Activated CD4-positive, alpha-beta T cell treated with anti-CD3 and anti-CD28 coated beads, Interleukin-2, Interleukin-4, amounts not matched to agents 100 ng/mL and 50 ng/mL, durations not matched to agents 16 hours and 8 hours (primary cell): ENCODE measurements around the gene PBX1.

ENCODE experiments used
- DNase-seq: peaks from one replicate; pipeline ENCODE4 v3.0.0-alpha.2; 2020; ENCODE audit warnings: low spot score

PBX1 gene

DNA sequence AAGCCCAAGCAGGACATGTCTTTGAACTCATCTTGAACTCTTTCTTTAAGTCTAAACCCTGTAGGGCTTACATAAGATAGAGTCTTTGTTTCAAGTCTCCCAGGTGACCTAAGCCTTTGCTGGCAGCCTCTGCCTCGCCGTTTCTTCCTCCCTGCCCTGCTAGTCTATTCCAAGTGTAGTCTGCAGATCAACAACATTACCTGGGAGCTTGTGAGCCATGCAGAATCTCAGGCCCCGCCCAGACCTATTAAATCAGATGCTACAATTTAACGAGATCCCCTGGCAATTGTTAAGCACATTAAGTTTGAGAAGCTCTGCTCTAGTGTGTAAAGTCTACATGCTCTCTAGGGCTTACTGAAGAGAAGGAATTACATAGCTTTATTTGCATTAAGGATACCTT is 271.6 kb downstream of the PBX1 start:
- DNase-seq = no peak

- no peak for DNase-seq
Observed at GRCh38 chr1:164834641-164835040, 275.7 kb downstream of the PBX1 start.

- DNase-seq = no peak
Observed at GRCh38 chr1:164836614-164837018, 277.6 kb downstream of the PBX1 start.

- no peak for DNase-seq
Observed at GRCh38 chr1:164838786-164839185, 279.8 kb downstream of the PBX1 start.

DNA sequence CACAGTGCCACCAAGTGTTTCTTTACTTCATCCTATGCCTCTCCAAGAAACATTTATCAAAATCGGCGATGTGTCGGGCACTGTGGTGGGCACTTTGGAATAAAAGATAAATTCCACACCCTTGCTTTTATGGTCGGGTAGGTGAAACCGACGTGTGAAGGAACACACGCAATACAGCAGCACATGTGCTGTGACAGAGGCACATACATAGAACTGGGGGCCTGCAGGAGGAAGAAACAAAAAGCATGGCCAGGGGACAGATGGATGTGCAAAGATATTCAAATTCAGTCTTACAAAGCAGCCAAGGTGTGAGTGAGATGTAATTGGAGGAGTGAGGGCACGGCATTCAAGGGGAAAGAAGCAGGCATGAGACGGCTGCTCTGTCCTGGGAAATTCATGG is 282.0 kb downstream of the PBX1 start:
- no peak for DNase-seq

DNA sequence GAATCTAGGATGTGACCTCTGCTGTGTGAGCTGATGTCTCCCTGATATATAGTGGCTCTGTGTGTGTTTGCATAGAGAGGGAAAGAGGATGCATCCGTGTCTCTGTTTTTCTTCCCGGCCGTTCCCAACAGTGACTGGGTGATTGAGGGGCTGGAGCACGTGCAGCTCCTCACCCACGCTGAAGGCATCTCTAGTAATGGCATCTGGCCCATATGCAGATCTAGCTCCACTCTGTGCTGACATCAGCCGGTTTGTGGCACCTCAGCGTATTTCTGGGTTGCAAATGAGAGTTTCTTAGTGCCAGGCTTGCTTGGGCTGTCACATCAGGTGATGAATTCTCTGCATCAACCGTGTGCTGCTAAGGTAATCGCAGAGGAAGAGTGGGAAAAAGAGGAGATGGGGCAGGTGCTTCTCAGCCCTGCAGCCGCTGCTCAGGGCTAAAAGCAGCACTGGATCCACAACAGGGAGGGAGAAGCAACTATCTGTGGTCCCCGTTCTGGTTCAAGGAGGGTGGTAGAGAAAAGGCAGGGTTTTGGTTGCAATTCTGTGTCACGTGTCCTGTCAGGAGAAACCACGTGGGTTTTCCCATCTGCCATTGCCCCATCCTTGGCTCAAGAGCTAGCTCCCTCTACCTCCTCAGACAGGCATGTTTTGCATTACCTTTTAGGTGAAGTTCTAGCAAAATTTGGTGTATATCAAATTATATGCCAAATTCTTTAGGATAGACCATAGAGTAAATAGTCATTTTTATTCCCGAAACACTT is 282.9 kb downstream of the PBX1 start:
- no peak for DNase-seq

DNA sequence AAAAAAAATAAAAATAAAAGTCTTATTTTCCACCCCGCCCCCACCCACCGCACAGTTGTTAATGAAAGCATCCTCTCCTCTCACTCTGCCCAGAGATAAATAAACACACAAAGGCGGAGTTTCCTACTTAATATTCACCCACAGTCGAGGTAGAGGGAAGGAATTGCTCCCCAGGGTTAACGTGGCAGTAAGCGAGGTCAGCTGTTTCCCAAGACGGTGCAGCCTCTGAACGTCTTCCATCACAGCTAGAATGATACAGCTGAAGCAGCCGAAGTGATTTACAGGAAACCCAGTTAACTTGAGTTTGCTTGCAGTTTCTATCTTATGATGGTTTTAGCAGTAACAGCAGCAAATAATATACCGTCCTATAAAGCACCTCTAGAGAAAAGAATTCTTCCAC is 283.9 kb downstream of the PBX1 start:
- DNase-seq = no peak

DNA sequence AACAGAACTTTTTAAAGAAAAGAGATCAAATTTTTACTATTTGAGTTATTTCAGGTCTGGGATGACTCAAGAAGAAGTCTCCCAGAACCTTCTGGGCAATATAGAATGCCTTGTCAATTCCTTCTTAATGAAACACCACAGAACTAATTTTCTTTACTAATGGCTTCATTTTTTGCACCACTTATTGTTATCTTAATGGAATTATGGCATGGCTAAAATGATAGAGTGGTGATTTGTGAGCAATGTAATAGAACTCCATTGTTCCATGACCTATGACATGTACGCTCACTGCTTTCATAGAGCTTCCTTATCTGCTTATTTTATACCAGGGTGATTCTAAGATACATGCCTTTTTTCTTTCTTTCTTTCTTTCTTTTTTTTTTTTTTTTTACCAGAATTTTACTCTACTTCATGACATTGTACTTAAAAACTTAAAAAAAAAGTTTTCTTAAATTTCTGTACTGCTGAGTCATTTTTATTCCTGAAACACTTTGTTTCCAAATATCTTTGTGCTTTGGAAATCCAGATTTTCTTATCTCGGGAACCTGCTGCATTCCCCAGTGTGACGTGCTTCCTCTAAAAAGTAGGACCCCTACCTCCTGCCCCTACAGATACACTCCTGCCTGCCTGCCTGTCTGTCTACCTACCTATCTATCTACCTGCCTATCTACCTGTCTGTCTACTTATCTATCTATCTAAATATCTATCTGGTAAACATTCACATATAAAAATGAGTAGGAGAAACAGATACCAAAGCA is 284.9 kb downstream of the PBX1 start:
- no peak for DNase-seq

GRCh38 chr1:164846731-164847691 is 288.0 kb downstream of the PBX1 start:
- no peak for DNase-seq

DNA sequence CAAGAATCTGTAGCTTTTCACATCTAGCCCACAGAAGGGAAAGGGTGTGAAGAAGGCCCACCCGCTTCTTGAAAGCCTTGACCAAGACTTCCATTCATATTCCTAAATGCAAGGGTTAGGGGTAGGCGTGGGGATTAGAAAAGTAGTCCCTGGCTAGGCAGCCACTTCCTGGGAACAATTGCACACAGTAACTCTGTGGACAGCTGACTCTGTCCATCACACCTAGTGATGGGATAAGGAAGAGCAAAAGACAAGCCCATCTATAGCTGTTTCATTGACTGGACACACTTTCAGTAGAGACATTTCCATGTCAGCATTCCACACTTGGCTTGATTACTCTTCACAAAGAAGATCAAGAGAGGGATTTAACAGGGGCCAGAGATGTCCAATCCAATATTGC is 294.2 kb downstream of the PBX1 start:
- no peak for DNase-seq

DNA sequence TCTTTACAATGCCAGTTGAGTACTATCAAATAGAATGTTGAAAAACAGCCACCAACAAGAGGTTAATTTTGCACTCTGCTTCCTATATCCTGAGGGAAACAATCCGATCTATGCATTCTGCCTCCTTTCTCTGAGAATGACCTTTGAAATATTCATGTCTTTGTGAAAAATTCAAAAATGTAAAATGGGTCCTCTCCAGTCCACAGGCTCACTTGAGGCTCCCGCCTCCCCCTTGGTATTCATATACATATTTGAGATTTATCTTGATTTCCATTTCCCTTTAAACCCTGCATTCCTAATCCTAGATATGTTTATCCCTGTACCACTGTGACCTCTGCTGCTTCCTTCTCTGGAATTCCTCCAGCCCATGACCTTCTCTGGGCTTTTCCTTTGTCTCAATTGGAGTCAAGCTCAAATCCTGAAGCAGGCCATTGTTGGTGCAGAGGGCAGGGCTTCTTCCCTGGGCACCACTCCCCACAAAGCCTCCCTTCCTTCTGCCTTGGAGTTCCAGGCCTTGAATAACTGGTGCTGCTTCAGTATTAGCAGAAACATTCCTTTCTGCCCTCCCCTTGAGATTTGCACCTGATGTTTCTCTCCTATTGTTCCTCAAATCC is 296.8 kb downstream of the PBX1 start:
- no peak for DNase-seq

DNA sequence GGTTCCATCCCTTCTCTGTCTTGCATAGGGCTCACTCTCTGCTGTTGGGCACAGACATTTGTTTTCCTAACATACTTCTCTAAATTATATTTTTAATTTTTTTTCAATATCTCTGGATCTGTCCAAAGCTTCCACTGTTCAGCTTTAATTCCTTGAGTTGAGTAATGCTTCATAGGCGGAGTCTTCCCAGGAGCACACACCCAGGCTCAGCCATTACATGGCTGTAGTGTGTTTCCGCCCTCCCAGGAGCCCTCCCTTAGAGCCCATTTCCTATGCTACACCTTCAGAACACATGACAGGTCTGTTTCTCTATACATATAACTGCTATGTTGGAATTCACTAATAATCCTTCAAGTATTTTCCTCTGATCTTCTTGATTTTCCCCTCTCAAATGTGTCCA is 297.4 kb downstream of the PBX1 start:
- no peak for DNase-seq

- no peak for DNase-seq
Observed at GRCh38 chr1:164857439-164857838, 298.5 kb downstream of the PBX1 start.

DNA sequence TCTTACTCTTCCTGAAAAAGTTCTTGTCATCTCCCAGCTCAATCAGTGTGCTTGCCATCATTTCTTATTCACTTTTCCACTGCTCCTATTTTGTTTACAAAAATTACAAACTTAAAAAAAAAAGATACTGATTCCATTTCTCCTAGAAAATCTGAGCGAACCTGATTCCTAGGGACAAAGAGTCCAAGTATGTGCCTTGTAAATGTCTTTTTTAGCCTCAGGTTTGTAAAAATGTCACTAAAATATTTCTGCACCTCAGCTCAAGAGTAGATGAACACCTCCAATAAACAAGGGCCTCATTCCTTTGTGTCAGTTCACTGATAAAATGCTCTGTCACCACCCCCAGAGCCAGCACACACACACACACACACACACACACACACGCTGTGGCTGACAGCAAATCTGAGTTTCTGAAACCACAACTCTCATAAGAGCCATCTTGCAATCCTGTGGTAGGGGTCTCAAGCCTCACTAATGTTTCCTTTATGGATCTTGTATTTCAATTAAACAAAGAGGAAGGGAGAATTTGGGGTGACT is 299.2 kb downstream of the PBX1 start:
- DNase-seq = no peak

DNA sequence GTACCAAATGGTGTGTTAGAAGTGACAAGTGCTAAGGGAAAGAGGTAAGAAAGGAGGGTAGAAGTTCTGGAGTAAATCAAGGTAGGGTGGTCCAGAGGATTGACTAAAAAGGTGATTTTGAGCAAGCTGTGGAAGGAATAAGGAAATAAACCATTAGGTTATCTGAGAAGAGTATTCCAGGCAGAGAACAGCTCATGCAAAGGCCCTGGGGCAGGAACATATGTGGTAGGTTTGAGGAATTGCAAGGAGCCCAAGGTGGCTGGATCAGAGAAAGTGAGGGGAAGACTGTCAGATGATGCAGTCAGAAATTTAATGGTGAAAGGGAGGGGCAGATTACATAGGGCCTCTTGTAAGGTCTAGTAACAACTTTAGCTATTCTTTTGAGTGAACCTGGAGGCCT is 302.6 kb downstream of the PBX1 start:
- no peak for DNase-seq

GRCh38 chr1:164863056-164863455 is 304.1 kb downstream of the PBX1 start:
- DNase-seq = no peak

DNA sequence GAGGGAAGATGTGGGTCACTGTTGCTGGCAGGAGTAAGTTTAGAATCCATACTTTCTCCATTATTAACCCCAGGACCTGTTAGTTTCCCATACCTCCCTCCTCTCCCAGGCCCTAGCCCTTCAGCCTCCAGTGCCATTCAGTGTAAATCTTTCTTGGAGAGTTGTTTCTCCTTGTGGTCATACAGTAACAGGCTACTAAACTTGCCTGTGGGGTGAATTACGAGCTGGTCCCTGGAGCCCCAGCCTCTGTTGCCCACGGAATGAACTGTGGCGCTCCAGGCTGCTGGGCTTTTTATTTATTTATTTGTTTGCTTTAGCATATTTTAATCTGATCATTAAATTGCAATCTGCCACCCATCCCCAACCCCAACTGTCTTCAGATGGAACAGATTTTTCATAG is 305.2 kb downstream of the PBX1 start:
- no peak for DNase-seq

DNA sequence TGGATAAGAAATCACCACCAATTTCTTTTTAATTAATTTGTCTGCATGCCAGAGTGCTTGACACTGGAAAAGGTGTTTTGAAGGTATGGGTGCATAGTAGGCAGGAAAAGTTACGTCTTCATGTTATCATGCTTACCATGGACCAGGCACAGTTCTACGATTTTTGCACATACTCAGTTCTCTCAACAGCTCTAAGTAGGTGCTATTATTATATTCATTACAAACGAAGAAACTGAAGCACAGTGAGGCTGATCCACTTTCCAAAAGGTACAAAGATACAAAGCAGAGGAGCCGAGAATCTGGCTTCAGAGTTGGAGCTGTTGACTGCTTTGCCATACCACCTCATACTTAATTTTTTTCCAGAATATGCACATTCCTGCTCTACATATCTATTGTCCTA is 306.4 kb downstream of the PBX1 start:
- no peak for DNase-seq

GRCh38 chr1:164867590-164867989 is 308.6 kb downstream of the PBX1 start:
- DNase-seq = no peak

DNA sequence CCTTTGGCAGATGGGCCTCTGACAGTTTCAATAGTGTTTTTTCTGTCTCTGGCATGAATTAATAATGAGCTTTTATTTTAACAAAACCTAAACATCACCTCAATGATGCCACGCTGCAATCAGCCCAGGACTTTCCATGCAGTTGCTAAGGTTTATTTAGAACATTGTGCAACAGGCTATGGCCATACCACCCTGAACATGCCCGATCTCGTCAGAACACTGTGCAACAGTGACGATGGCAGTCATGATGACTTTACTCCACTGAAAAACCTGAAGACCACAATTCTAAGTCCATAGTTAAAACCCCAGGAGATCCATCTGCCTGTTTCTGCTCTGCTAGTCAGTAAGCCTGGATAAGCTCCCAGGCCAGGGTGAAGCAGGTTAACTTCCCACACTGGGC is 310.0 kb downstream of the PBX1 start:
- no peak for DNase-seq

- DNase-seq = no peak
Observed at GRCh38 chr1:164875518-164875917, 316.5 kb downstream of the PBX1 start.
